Subcutaneous adipose tissue (tissue), 4 donors: ENCODE data around the gene GHITM. TPM values are rescaled to one million over a fixed set of nuclear protein-coding genes. Genes with fewer than 3 reads are reported as not detected.

Source experiments
- CTCF ChIP-seq: fragments of 450-650 bp; IDR thresholded peaks from one replicate; pipeline ENCODE4 v1.5.1; 2016; ENCODE audit warnings: low read depth, mild to moderate bottlenecking, control low read depth, antibody characterized with exemption, moderate library complexity
- total RNA-seq, 4 donors: library from RNA; depleted of rRNA; stranded (reverse); fragments of >200 nt; gene quantifications; one replicate each; pipeline ENCODE4 v1.1.0, GENCODE V29; 2016

GHITM gene
- total RNA-seq, 4 donors from 2014 or later = 112 to 162 (median 141) TPM

DNA sequence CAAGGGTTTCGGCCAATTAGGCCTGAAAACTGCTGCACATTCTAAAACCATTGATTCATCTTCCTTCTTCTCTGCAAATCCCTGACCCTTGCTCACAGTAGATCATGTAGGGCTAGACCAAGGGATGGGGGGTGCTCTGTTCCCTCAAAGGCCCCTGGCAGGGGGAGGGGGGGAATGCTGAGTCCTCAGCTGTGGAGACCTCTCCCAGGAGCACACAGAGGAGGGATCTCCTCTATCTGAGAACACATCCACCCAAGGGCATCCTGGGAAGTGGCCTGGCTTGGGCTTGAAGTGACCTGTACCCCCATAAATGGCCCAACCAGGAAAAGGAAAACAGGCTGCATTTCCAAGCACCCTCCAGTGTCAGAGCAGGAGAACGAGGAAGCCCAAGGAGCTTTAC is 54.0 kb downstream of the GHITM start:
- TF ChIP-seq CTCF = no peak

DNA sequence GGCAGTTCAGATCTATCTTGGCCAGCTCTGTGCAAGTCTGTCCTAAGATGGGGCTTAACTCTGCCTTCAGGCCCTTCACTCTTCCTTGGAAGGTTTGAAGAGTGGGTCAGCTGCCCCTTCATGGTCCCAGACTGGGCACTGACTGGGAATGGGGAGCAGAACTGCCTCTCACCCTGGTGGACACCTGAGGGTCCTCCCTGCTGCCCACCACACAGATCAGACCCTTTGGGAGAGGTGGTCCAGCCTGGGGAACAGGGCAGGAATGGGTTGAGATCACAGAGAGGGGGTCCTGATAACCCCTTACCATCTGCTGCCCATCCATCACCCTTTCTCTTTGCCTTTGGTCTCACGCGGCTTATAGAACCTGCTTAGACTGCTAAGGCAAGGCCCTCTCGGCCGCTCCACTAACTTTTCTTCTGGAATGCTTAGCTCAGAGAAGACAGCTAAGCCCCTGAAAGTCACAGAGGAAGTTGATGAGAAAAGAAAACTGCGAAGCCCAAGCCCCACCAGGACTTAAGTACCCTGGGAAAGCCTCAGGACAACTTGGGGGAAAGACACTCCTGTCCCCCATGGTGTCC is 54.6 kb downstream of the GHITM start:
- TF ChIP-seq CTCF = no peak

GRCh38 chr10:84194424-84195043 is 55.2 kb downstream of the GHITM start, which contains the start of gene CDHR1:
Gene CDHR1, plus strand, starts transcription at chr10:84194537. Its CDS starts 224 bp downstream, at chr10:84194761.
- no peak for TF ChIP-seq CTCF

DNA sequence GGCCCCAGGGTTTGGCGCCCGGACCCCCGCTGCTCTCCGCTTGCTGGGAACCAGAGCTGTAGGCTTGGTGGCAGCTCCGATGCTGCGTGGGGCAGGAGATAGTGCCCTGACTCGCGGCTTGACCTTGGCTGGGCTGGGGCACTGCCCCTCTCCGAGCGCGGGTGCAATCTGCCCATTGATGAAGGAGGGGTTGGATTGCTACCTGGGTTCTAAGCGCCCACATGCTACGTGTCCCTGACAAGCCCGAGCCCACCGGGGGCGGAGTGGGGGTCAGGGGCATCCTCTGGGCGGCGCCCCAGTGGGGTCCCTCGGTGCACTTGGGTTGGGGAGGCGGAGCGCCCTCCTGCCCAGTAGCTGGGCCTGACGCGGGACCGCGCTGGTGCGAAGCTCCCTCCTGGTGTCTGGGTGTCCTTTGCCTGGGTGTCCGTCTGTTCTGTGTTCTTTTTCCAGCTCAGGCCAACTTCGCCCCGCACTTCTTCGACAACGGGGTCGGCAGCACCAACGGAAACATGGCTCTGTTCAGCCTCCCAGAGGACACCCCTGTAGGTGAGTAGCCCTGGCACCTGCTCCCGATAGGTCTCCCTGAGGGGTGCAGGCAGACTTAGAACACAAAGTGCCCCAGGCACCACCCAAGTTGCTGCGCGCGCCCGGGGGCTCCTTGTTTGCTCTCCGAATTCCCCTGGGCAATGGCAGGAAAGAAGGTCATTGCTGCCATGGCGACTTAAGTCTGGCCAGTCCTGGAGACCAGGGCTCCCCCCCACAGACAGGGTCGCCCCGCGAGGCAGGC is 55.9 kb downstream of the GHITM start:
- no peak for TF ChIP-seq CTCF

GRCh38 chr10:84196083-84196482 is 56.8 kb downstream of the GHITM start:
- no peak for TF ChIP-seq CTCF

DNA sequence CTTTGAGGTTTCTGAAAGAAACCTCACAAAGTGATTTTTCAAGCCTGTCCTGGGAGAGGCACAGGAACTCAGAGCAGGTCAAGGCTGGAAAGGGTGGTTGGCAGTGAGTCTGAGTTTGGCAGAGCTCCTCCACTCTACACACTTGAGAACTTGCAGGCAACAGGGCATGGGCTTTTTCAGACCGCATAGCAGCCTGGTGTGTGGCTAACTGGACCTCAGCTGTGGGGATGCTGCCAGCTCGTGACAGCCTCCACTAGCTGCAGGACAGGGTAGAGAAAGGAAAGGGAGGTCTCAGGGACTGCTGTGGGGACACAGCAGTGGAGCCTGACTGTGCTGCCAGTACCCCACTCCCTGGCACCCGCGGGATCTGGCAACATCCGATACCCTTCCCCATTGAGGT is 57.6 kb downstream of the GHITM start:
- no peak for TF ChIP-seq CTCF

- TF ChIP-seq CTCF = no peak
Measured at GRCh38 chr10:84197643-84198042, 58.3 kb downstream of the GHITM start.
